Activated CD4-positive, alpha-beta T cell treated with anti-CD3 and anti-CD28 coated beads, Interleukin-2, amount 10 ng/mL, durations not matched to agents 7 days and 5 days (primary cell): ENCODE measurements around the gene UBE2D1. TPM values are rescaled to one million over a fixed set of nuclear protein-coding genes. Genes with fewer than 3 reads are reported as not detected.

ENCODE experiments used
- CTCF ChIA-PET: fragments of 350-600 bp; sonication (Branson Sonifier 250); formaldehyde crosslinking; loops from one replicate; lab custom pipeline; 2021; ENCODE audit warnings: antibody characterized with exemption; lab: Charles Lee
- POLR2A ChIA-PET: fragments of 350-600 bp; sonication (Branson Sonifier 250); formaldehyde crosslinking; loops from one replicate; lab custom pipeline; 2021; ENCODE audit warnings: antibody characterized with exemption; lab: Charles Lee
- DNase-seq: peaks from one replicate; pipeline ENCODE4 v3.0.0-alpha.2; 2020
- H3K27ac Mint-ChIP-seq: one replicate; pipeline ENCODE4 v1.8.0; 2021; ENCODE audit warnings: mild to moderate bottlenecking, moderate library complexity, mixed read lengths
- H3K27me3 Mint-ChIP-seq: one replicate; pipeline ENCODE4 v1.8.0; 2021; ENCODE audit warnings: mixed read lengths
- H3K36me3 Mint-ChIP-seq: one replicate; pipeline ENCODE4 v1.8.0; 2021; ENCODE audit warnings: low read depth, mixed read lengths
- H3K4me1 Mint-ChIP-seq: one replicate; pipeline ENCODE4 v1.8.0; 2021; ENCODE audit warnings: mixed read lengths
- H3K4me3 Mint-ChIP-seq: one replicate; pipeline ENCODE4 v1.8.0; 2021; ENCODE audit warnings: mild to moderate bottlenecking, moderate library complexity, mixed read lengths
- H3K9me3 Mint-ChIP-seq: one replicate; pipeline ENCODE4 v1.8.0; 2021; ENCODE audit warnings: mixed read lengths
- total RNA-seq, 2 experiments: library from RNA; stranded (reverse); gene quantifications; one replicate each; pipeline ENCODE4 v1.2.3, GENCODE V29; 2021

Gene UBE2D1
- 10 to 100 TPM; 11.9 to 14.8 TPM for total RNA-seq

DNA sequence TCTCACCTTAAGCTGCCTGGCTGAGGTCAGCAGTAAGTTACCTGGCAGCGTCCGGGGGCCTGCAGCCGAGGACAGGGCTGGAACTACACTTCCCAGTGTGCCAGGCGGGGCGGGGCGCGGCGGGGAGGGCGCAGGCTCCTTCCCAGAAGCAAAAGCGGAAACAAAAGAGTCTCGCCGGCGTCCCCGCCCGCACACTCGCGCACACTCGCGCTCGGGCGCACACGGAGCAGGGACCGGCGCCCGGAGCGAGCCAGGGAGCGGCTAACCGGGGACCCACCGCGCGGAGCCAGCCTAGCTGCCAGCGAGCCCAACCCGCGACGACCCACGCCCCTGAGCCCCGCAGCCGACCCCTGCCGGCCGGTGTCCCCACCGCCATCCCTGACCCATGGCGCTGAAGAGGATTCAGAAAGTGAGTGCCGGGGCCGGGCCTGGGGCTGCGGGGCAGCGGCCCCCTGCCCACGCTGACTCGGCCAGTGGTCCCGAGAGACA is at the start of gene UBE2D1:
TSS of gene UBE2D1 (plus strand) at position 190 of the 489 bp plus-strand sequence. CDS start at position 386, 196 bp downstream.
- Mint-ChIP-seq H3K27me3 (peaks cover 6% of the 10 kb centered on the region), H3K4me1 (peaks cover 24% of the 10 kb centered on the region), H3K27ac (peak within 1 kb of the TSS; percentile 85), H3K36me3 (peaks cover 14% of the 10 kb centered on the region), H3K9me3 (no peaks in the 10 kb centered on the region), H3K4me3 (peak within 1 kb of the TSS; percentile 88)
- CTCF ChIA-PET, result interaction anchor here (1.0 to 1.5 kb wide), 5 partner anchors 9 to 55 kb away, joined by 3 to 4 read pairs (median 4); no protein-coding TSS in a partner anchor
- POLR2A ChIA-PET, result interaction anchor here (0.7 to 1.1 kb wide), 2 partner anchors 33 to 49 kb away, joined by 3 to 4 read pairs; no protein-coding TSS in a partner anchor
- peak; percentile 83 for DNase-seq

DNA sequence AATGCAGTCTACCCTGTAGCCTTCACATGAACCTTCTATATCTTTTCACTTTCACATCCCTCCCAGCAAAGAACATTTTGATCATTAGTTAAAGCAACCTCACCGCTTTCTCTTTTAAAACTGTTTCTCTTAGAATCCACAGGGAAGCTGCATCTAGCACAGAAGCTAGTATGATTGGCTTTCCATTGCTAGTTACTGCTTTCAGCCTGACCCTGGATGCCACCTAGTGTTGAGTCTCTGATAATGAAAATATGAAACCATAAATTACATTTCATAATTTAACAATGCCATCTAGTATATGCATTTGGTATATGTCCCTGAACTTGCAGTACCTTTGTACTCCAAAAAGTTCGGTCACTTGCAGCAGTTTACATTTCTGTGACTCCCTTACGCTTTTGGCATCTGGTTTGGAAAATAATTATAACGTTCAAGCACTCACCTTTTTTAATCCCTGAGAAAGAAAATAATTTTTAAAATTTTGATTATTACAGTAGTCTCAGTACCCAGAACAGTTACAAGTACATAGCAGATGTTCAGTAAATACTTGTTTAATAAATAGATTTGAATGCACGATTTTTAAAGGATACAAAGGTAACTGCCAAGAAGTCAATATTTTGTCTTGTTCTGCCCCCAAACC is 43.1 kb upstream of the UBE2D1 start:
- Mint-ChIP-seq H3K36me3 (no peaks in the 10 kb centered on the region), H3K27me3 (no peaks in the 10 kb centered on the region), H3K4me1 (peaks cover 1% of the 10 kb centered on the region), H3K9me3 (no peaks in the 10 kb centered on the region), H3K27ac (no peak overlapping the region), H3K4me3 (no peak overlapping the region)
- ChIA-PET CTCF (interaction anchor here (1.0 to 1.5 kb wide), 5 partner anchors 9 to 119 kb away, joined by 3 to 7 read pairs (median 4); no protein-coding TSS in a partner anchor), POLR2A (interaction anchor here (0.6 kb wide), 1 partner anchor 58 kb away, joined by 5 read pairs; no protein-coding TSS in a partner anchor)
- peak; percentile 58 for DNase-seq

DNA sequence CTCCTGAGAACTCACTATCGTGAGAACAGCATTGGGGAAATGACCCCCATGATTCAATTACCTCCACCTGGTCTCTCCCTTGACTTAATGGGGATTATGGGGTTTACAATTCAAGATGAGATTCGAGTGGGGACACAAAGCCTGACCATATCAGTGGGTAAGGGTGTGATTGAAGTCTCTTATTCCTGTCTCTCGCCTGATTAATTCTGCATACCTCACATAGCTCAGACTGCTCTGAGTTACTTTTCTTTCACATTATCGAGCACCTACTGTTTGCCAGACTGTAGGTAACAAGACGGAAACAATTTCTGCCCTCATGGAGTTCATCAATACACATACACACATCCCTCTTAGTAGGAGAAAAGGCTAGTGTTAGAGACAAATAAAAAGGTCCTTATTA is 40.8 kb upstream of the UBE2D1 start:
- no peak for DNase-seq
- ChIA-PET CTCF (no interaction called here), POLR2A (no interaction called here)
- H3K9me3 Mint-ChIP-seq, result no peaks in the 10 kb centered on the region
- no peak overlapping the region for H3K4me3 Mint-ChIP-seq
- no peak overlapping the region for H3K27ac Mint-ChIP-seq
- no peaks in the 10 kb centered on the region for H3K36me3 Mint-ChIP-seq
- peaks cover 1% of the 10 kb centered on the region for H3K4me1 Mint-ChIP-seq
- no peaks in the 10 kb centered on the region for H3K27me3 Mint-ChIP-seq

DNA sequence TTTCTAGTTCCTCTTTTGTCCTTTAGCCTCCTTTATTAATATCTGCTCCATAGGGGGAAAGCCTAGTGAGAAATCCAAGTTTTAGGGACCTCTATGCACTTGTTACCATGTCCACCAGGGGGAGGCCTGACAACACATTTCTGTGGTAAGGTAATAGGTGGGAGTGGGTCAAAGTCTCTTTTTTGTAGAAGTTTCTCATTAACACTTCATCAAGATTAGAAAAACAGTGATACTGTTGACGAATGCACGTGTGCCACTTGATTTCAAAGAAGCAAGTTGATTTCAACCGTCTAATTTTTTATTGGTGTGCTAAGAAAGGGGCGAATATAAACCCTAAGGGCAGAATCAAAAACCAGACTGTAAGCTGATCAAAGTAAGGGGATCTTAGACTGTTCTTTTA is 35.2 kb upstream of the UBE2D1 start:
- no peaks in the 10 kb centered on the region for H3K36me3 Mint-ChIP-seq
- POLR2A ChIA-PET, result no interaction called here
- H3K27me3 Mint-ChIP-seq, result peaks cover 16% of the 10 kb centered on the region
- peaks cover 2% of the 10 kb centered on the region for H3K4me1 Mint-ChIP-seq
- H3K9me3 Mint-ChIP-seq, result no peaks in the 10 kb centered on the region
- H3K27ac Mint-ChIP-seq, result no peak overlapping the region
- H3K4me3 Mint-ChIP-seq, result no peak overlapping the region
- peak; percentile 69 for DNase-seq
- CTCF ChIA-PET, result interaction anchor here (0.6 to 1.4 kb wide), 5 partner anchors 12 to 792 kb away, joined by 3 to 4 read pairs (median 3); no protein-coding TSS in a partner anchor

DNA sequence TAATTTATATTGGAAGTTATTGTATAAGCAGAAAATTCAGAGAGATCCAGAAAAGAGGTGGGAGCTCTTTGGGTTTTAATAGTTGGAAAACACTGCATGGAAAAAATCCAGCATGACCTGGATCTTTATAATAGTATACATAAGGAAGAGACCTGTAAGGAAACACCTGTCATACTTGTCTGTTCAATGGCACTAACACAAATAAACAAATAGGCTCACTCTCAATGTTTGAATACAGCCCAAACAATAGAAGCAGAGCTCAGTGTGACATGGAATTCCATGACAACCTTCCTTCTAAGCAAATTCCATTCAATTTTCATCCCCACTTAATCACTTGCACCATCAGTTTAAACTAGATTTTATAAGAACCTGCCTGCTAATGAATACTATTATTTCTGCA is 34.1 kb upstream of the UBE2D1 start:
- no peak for DNase-seq
- Mint-ChIP-seq H3K9me3 (no peaks in the 10 kb centered on the region), H3K27me3 (peaks cover 16% of the 10 kb centered on the region), H3K4me1 (peaks cover 2% of the 10 kb centered on the region), H3K36me3 (no peaks in the 10 kb centered on the region), H3K27ac (no peak overlapping the region), H3K4me3 (no peak overlapping the region)
- CTCF ChIA-PET, result interaction anchor here (1.4 kb wide), 1 partner anchor 84 kb away, joined by 3 read pairs; no protein-coding TSS in a partner anchor
- POLR2A ChIA-PET, result no interaction called here

DNA sequence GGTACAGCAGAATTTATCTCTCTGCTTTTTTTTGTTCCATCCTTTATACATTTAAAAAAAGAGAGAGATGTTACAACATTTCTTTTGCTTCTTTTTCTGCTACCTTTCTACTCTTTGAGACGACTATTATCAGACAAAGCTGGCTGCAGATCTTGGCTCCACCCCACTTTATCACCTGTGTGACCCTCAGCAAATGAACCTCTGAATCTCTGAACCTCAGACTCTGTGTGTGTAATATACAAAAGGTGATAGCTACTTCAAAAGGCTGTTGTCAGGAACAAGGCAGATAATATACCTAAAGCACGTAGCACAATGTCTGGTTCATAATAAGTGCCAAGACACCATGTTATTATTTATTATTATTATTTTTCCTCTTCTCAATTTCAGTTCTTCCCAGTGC is 32.6 kb upstream of the UBE2D1 start:
- no peak for DNase-seq
- H3K27ac Mint-ChIP-seq, result no peak overlapping the region
- H3K9me3 Mint-ChIP-seq, result no peaks in the 10 kb centered on the region
- no peak overlapping the region for H3K4me3 Mint-ChIP-seq
- peaks cover 25% of the 10 kb centered on the region for H3K27me3 Mint-ChIP-seq
- H3K36me3 Mint-ChIP-seq, result no peaks in the 10 kb centered on the region
- POLR2A ChIA-PET, result no interaction called here
- H3K4me1 Mint-ChIP-seq, result peaks cover 2% of the 10 kb centered on the region
- CTCF ChIA-PET, result no interaction called here

DNA sequence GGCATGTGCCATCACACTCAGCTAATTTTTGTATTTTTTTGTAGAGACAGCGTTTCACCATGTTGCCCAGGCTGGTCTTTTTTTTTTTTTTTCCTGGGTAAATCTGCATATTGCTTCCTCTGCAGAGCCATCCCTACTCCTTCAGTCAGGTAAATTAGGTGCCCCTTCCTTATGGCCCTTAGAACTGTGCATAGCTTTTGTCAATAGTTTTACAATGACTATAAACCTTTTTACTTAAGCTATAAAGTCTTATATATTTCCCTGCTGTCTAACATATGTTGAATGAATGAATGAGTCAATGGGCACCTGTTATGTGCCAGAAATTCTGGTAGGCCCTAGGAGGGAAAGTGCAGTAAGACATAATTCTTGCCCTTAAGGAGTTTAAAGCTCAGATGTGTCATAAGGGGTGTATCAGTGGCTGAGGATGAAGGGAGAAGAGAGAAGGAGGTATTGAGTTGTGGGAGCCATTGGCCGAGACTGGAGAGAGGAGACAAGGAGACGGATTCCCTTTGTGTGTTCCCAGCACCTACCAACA is 30.6 kb upstream of the UBE2D1 start:
- no peaks in the 10 kb centered on the region for H3K9me3 Mint-ChIP-seq

DNA sequence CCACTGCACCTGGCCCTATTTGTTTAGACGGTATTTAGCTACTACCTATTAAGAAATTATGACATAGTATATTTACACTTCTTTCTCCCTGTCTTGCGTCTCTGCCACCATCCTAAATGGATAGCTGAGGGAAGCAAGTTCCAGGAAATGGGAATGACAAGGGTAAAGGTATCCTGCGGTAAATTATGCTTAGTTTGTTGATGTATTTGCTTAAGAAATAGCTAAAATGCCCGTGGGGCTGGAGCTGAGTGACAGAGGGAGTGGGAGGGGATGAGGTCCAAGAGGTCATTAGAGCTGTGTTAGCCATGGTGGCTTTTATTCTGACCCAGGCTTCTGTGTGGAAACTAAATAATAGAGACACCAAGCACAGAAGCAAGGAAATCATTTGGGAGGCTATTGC is 29.0 kb upstream of the UBE2D1 start:
- Mint-ChIP-seq H3K27ac (no peak overlapping the region), H3K27me3 (peaks cover 33% of the 10 kb centered on the region), H3K9me3 (no peaks in the 10 kb centered on the region), H3K4me3 (no peak overlapping the region), H3K36me3 (no peaks in the 10 kb centered on the region), H3K4me1 (no peaks in the 10 kb centered on the region)
- CTCF ChIA-PET, result no interaction called here
- DNase-seq, result no peak
- POLR2A ChIA-PET, result no interaction called here

More for the DNA sequence above, 30.6 kb upstream of the UBE2D1 start:
- Mint-ChIP-seq H3K27ac (no peak overlapping the region), H3K27me3 (peaks cover 27% of the 10 kb centered on the region), H3K4me1 (peaks cover 2% of the 10 kb centered on the region), H3K36me3 (no peaks in the 10 kb centered on the region), H3K4me3 (no peak overlapping the region)
- DNase-seq, result no peak
- ChIA-PET POLR2A (no interaction called here), CTCF (interaction anchor here (0.6 to 1.1 kb wide), 2 partner anchors 81 to 140 kb away, joined by 3 to 7 read pairs; partner anchors contain the start of gene TFAM)

DNA sequence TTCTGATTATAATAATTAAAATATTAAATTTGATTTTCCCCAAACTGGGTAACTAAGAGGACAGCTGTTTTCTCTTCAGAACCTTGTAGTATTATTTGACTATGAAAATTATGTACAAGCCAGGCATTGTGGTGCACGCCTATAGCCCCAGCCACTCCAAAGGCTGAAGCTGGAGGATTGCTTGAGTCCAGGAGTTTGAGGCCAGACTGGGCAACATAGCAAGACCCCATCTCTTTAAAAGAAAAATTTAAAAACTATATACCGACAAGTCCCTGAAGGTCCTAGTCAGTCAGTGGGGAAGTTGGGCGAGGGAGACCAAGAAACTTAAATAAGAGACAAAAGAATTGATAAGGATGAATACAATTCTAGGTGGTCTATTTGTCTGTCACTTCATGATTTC is 27.1 kb upstream of the UBE2D1 start:
- CTCF ChIA-PET, result no interaction called here

DNA sequence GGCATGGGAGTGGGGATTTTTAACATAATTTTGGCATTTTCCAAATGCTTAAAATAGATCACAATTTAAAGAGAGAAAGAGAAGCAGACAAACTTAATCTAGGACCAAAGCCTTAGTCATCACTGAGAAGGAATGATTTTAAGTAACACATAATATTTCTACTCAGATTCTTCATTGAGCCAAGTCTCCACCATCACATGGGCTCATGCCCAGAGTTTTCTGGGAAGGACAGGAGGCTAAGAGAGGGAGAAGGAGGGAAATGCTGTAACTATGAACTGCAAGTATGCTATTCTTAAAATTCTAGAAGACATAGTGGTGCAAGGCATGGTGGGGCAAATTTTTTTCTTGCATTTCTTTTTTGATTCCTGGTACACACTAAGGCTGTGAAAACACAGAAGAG is 23.8 kb upstream of the UBE2D1 start:
- Mint-ChIP-seq H3K36me3 (no peaks in the 10 kb centered on the region), H3K4me1 (no peaks in the 10 kb centered on the region), H3K9me3 (no peaks in the 10 kb centered on the region), H3K4me3 (no peak overlapping the region), H3K27ac (no peak overlapping the region), H3K27me3 (peaks cover 23% of the 10 kb centered on the region)
- no peak for DNase-seq
- POLR2A ChIA-PET, result no interaction called here
- CTCF ChIA-PET, result no interaction called here

More for the DNA sequence above, 27.1 kb upstream of the UBE2D1 start:
- no peaks in the 10 kb centered on the region for H3K4me1 Mint-ChIP-seq
- no peak overlapping the region for H3K27ac Mint-ChIP-seq
- POLR2A ChIA-PET, result no interaction called here
- no peak for DNase-seq
- H3K9me3 Mint-ChIP-seq, result no peaks in the 10 kb centered on the region
- peaks cover 20% of the 10 kb centered on the region for H3K27me3 Mint-ChIP-seq
- no peak overlapping the region for H3K4me3 Mint-ChIP-seq
- no peaks in the 10 kb centered on the region for H3K36me3 Mint-ChIP-seq

DNA sequence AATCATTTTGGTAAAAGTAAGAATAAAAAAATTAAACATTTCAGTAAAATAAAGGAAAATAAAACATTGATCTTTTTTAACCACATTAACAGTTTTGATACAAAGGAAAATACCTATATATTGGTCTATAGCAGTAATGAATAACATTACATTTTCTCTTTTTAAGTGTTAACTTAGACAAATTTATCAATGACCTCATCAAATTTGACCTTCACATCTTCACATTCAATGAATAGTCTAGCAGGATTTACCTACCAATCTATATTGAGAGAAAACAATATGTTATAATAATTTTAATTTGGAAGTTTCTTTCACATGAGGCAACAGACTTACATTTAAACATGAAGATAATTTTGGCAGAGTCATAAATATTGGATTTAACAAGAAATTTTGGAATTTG is 17.9 kb upstream of the UBE2D1 start:
- Mint-ChIP-seq H3K9me3 (no peaks in the 10 kb centered on the region), H3K4me3 (no peak overlapping the region), H3K27ac (no peak overlapping the region), H3K4me1 (no peaks in the 10 kb centered on the region), H3K27me3 (peaks cover 9% of the 10 kb centered on the region), H3K36me3 (no peaks in the 10 kb centered on the region)
- ChIA-PET CTCF (no interaction called here), POLR2A (no interaction called here)
- no peak for DNase-seq

DNA sequence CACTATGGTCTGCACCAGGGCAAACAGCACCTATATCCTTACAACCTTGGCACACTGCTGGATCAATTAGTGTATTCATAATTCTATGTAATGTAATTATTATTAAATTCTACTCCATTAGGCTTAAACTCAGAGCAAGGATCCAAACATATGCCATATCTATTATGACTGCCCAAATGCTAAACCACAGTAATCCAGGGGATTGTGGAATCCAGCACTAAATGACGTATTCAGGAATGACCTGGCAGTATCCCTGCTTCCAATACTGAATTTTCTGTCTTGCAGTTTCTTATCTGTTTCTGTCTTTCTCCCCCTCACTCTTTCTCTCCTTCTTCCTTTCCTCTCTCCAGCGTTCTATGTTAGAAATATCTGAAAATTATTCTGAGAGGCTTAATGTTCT is 16.5 kb upstream of the UBE2D1 start:
- POLR2A ChIA-PET, result no interaction called here
- Mint-ChIP-seq H3K36me3 (no peaks in the 10 kb centered on the region), H3K4me3 (no peak overlapping the region), H3K4me1 (peaks cover 13% of the 10 kb centered on the region), H3K27me3 (peaks cover 9% of the 10 kb centered on the region), H3K9me3 (no peaks in the 10 kb centered on the region), H3K27ac (no peak overlapping the region)
- CTCF ChIA-PET, result no interaction called here
- DNase-seq, result no peak

DNA sequence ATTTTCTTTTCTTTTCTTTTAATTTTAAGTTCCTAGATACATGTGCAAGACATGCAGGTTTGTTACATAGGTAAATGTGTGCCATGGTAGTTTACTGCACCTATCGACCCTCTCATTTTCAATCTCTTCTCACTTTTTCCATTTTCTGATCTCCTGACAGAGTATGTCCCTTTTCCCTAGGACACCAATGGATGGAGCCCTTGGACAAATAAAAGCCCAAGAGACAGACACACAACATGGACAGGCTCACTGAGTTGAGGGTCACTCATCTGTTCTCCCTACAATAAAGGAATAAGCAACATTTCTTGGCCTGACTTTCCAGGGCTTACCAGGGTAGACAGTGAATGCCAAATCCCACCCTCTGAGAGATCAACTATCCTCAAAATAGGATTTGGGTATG is 15.2 kb upstream of the UBE2D1 start:
- POLR2A ChIA-PET, result no interaction called here
- DNase-seq, result no peak
- Mint-ChIP-seq H3K36me3 (no peaks in the 10 kb centered on the region), H3K27ac (no peak overlapping the region), H3K4me3 (no peak overlapping the region), H3K4me1 (peaks cover 13% of the 10 kb centered on the region), H3K9me3 (no peaks in the 10 kb centered on the region), H3K27me3 (peaks cover 5% of the 10 kb centered on the region)
- CTCF ChIA-PET, result no interaction called here
